Dendritic cell treated with granulocyte-macrophage colony-stimulating factor and Interleukin-4, amounts not matched to agents 40 ng/mL and 50 ng/mL, for 4 days (primary cell): ENCODE measurements around the gene ORAI2.
"Not testable (repeated sequence)": the region's sequence is repeated elsewhere in the genome, so short reads cannot be mapped to it uniquely, and the experiment has no call there.

Experiments
- H3K27ac Mint-ChIP-seq: one replicate; pipeline ENCODE4 v1.8.0; 2022; ENCODE audit warnings: mild to moderate bottlenecking, mixed read lengths
- H3K27me3 Mint-ChIP-seq: one replicate; pipeline ENCODE4 v1.8.0; 2022; ENCODE audit warnings: mild to moderate bottlenecking, mixed read lengths
- H3K36me3 Mint-ChIP-seq: one replicate; pipeline ENCODE4 v1.8.0; 2022; ENCODE audit warnings: low read depth, mixed read lengths
- H3K4me1 Mint-ChIP-seq: one replicate; pipeline ENCODE4 v1.8.0; 2022; ENCODE audit warnings: low read depth, mixed read lengths
- H3K4me3 Mint-ChIP-seq: one replicate; pipeline ENCODE4 v1.8.0; 2022; ENCODE audit warnings: mild to moderate bottlenecking, moderate library complexity, mixed read lengths
- H3K9me3 Mint-ChIP-seq: one replicate; pipeline ENCODE4 v1.8.0; 2022; ENCODE audit warnings: mixed read lengths
- intact Hi-C: fragments of 100-400 bp; cut with micrococcal nuclease; formaldehyde crosslinking; loops from one replicate; pipeline ENCODE4 v1.15.0; 2022

ORAI2 gene

GRCh38 chr7:102446387-102447156 lies 13.2 kb downstream of the ORAI2 start:
- no peak overlapping the region for H3K4me3 Mint-ChIP-seq
- no peaks in the 10 kb centered on the region for H3K4me1 Mint-ChIP-seq
- no peak overlapping the region for H3K27ac Mint-ChIP-seq
- intact Hi-C loops, result loop anchor here (5.0 kb wide), 1 partner anchor 34 kb away; no protein-coding TSS in a partner anchor
- no peaks in the 10 kb centered on the region for H3K9me3 Mint-ChIP-seq
- H3K36me3 Mint-ChIP-seq, result peaks cover 66% of the 10 kb centered on the region
- no peaks in the 10 kb centered on the region for H3K27me3 Mint-ChIP-seq

- no peaks in the 10 kb centered on the region for H3K4me1 Mint-ChIP-seq
- H3K9me3 Mint-ChIP-seq, result no peaks in the 10 kb centered on the region
- H3K36me3 Mint-ChIP-seq, result peaks cover 59% of the 10 kb centered on the region
- intact Hi-C loops, result loop anchor here (5.0 kb wide), 1 partner anchor 35 kb away; no protein-coding TSS in a partner anchor
- H3K4me3 Mint-ChIP-seq, result no peak overlapping the region
- H3K27ac Mint-ChIP-seq, result no peak overlapping the region
- H3K27me3 Mint-ChIP-seq, result no peaks in the 10 kb centered on the region
Observed at GRCh38 chr7:102447311-102447710, 13.9 kb downstream of the ORAI2 start.

GRCh38 chr7:102449136-102449535 lies 15.8 kb downstream of the ORAI2 start:
- Mint-ChIP-seq H3K9me3 (no peaks in the 10 kb centered on the region), H3K27ac (no peak overlapping the region), H3K4me3 (no peak overlapping the region), H3K27me3 (no peaks in the 10 kb centered on the region), H3K36me3 (peaks cover 44% of the 10 kb centered on the region), H3K4me1 (no peaks in the 10 kb centered on the region)
- intact Hi-C loops, result loop anchor here (5.0 kb wide), 1 partner anchor 37 kb away; no protein-coding TSS in a partner anchor

GRCh38 chr7:102450242-102450641 lies 16.9 kb downstream of the ORAI2 start:
- Mint-ChIP-seq H3K27me3 (no peaks in the 10 kb centered on the region), H3K9me3 (no peaks in the 10 kb centered on the region), H3K4me1 (peaks cover 11% of the 10 kb centered on the region), H3K27ac (no peak overlapping the region), H3K36me3 (peaks cover 44% of the 10 kb centered on the region), H3K4me3 (no peak overlapping the region)
- intact Hi-C loops, result no loop called here

- Mint-ChIP-seq H3K9me3 (no peaks in the 10 kb centered on the region), H3K4me3 (no peak overlapping the region), H3K27ac (no peak overlapping the region), H3K36me3 (peaks cover 44% of the 10 kb centered on the region), H3K27me3 (no peaks in the 10 kb centered on the region), H3K4me1 (peaks cover 11% of the 10 kb centered on the region)
- intact Hi-C loops, result no loop called here
Observed at GRCh38 chr7:102451371-102452054, 18.1 kb downstream of the ORAI2 start.

GRCh38 chr7:102452451-102452850 lies 19.1 kb downstream of the ORAI2 start:
- no peaks in the 10 kb centered on the region for H3K9me3 Mint-ChIP-seq
- H3K36me3 Mint-ChIP-seq, result peaks cover 44% of the 10 kb centered on the region
- H3K4me3 Mint-ChIP-seq, result no peak overlapping the region
- peaks cover 11% of the 10 kb centered on the region for H3K4me1 Mint-ChIP-seq
- H3K27me3 Mint-ChIP-seq, result no peaks in the 10 kb centered on the region
- H3K27ac Mint-ChIP-seq, result no peak overlapping the region
- intact Hi-C loops, result no loop called here

- intact Hi-C loops, result no loop called here
- Mint-ChIP-seq H3K36me3 (peaks cover 45% of the 10 kb centered on the region), H3K4me3 (no peak overlapping the region), H3K4me1 (peaks cover 11% of the 10 kb centered on the region), H3K27ac (no peak overlapping the region), H3K27me3 (no peaks in the 10 kb centered on the region), H3K9me3 (no peaks in the 10 kb centered on the region)
Observed at GRCh38 chr7:102453319-102453718, 19.9 kb downstream of the ORAI2 start.

- Mint-ChIP-seq H3K27ac (no peak overlapping the region), H3K9me3 (no peaks in the 10 kb centered on the region), H3K27me3 (no peaks in the 10 kb centered on the region), H3K4me1 (peaks cover 11% of the 10 kb centered on the region), H3K36me3 (peaks cover 48% of the 10 kb centered on the region), H3K4me3 (no peak overlapping the region)
- intact Hi-C loops, result no loop called here
Observed at GRCh38 chr7:102454468-102454867, 21.1 kb downstream of the ORAI2 start.

- H3K4me3 Mint-ChIP-seq, H3K27me3 Mint-ChIP-seq, intact Hi-C loops, H3K9me3 Mint-ChIP-seq, H3K27ac Mint-ChIP-seq: not testable (repeated sequence)
- Mint-ChIP-seq H3K4me1 (peaks cover 11% of the 10 kb centered on the region), H3K36me3 (peaks cover 53% of the 10 kb centered on the region)
Observed at GRCh38 chr7:102454932-102455331, 21.6 kb downstream of the ORAI2 start.

- H3K9me3 Mint-ChIP-seq, result no peaks in the 10 kb centered on the region
Observed at GRCh38 chr7:102455596-102455995, 22.2 kb downstream of the ORAI2 start.

GRCh38 chr7:102456327-102456726 lies 23.0 kb downstream of the ORAI2 start:
- no peaks in the 10 kb centered on the region for H3K9me3 Mint-ChIP-seq
- H3K4me3 Mint-ChIP-seq, result no peak overlapping the region
- intact Hi-C loops, result no loop called here
- no peak overlapping the region for H3K27ac Mint-ChIP-seq
- H3K36me3 Mint-ChIP-seq, result peaks cover 64% of the 10 kb centered on the region
- H3K4me1 Mint-ChIP-seq, result peaks cover 18% of the 10 kb centered on the region
- H3K27me3 Mint-ChIP-seq, result no peaks in the 10 kb centered on the region

More at GRCh38 chr7:102455596-102455995, 22.2 kb downstream of the ORAI2 start:
- intact Hi-C loops, result no loop called here
- H3K27ac Mint-ChIP-seq, result no peak overlapping the region
- no peaks in the 10 kb centered on the region for H3K27me3 Mint-ChIP-seq
- peaks cover 13% of the 10 kb centered on the region for H3K4me1 Mint-ChIP-seq
- no peak overlapping the region for H3K4me3 Mint-ChIP-seq
- peaks cover 60% of the 10 kb centered on the region for H3K36me3 Mint-ChIP-seq

GRCh38 chr7:102457352-102457924 lies 24.1 kb downstream of the ORAI2 start:
- Mint-ChIP-seq H3K27me3 (no peaks in the 10 kb centered on the region), H3K27ac (no peak overlapping the region), H3K36me3 (peaks cover 73% of the 10 kb centered on the region), H3K4me3 (no peak overlapping the region), H3K4me1 (peaks cover 24% of the 10 kb centered on the region), H3K9me3 (no peaks in the 10 kb centered on the region)
- intact Hi-C loops, result no loop called here

GRCh38 chr7:102459221-102459844 lies 26.0 kb downstream of the ORAI2 start:
- Mint-ChIP-seq H3K27me3 (no peaks in the 10 kb centered on the region), H3K4me3 (no peak overlapping the region), H3K4me1 (peaks cover 36% of the 10 kb centered on the region), H3K9me3 (no peaks in the 10 kb centered on the region), H3K36me3 (peaks cover 79% of the 10 kb centered on the region), H3K27ac (peak overlapping the region; percentile 23)
- intact Hi-C loops, result no loop called here

- Mint-ChIP-seq H3K27ac (no peak overlapping the region), H3K4me1 (peaks cover 32% of the 10 kb centered on the region), H3K4me3 (no peak overlapping the region), H3K9me3 (no peaks in the 10 kb centered on the region), H3K27me3 (peaks cover under 1% of the 10 kb centered on the region), H3K36me3 (peaks cover 80% of the 10 kb centered on the region)
- intact Hi-C loops, result no loop called here
Observed at GRCh38 chr7:102460467-102460866, 27.1 kb downstream of the ORAI2 start.
